ENCODE measurements around the gene KDM4F.

DNA sequence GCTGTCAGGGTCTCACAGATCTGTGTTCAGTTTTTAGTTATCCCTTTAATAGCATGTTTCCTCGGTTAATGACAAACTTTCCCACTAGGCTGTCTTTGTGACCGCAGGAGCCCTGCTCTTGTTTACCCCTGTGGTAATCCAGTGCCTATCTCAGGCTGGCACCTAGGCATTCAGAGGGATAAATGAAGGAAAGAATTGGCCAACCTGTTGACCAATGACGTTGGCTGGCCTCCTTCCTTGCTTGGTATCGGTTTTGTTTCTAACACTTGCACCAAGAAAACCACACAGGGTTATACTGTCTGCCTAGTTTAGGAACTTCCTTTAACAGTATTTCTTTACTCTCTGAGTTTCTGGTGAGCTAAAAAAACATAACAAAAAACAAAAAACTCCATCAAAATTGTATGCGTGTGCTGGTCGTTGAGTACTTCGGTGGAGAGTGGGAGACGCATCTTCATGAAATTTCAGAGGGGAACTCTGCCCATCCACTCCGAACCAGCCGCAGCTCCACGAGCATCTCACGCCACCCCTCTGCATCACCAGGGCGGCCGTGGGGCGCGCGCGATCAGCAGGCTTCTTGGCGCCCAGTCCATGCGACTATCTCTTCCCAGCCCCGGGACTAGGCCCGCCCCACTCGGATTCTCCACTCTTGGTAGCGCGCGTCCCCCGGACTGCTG, 39.9 kb downstream of the KDM4F start:
- TF ChIP-seq, protein P1, sequence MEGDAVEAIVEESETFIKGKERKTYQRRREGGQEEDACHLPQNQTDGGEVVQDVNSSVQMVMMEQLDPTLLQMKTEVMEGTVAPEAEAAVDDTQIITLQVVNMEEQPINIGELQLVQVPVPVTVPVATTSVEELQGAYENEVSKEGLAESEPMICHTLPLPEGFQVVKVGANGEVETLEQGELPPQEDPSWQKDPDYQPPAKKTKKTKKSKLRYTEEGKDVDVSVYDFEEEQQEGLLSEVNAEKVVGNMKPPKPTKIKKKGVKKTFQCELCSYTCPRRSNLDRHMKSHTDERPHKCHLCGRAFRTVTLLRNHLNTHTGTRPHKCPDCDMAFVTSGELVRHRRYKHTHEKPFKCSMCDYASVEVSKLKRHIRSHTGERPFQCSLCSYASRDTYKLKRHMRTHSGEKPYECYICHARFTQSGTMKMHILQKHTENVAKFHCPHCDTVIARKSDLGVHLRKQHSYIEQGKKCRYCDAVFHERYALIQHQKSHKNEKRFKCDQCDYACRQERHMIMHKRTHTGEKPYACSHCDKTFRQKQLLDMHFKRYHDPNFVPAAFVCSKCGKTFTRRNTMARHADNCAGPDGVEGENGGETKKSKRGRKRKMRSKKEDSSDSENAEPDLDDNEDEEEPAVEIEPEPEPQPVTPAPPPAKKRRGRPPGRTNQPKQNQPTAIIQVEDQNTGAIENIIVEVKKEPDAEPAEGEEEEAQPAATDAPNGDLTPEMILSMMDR (IDR thresholded peaks at IDR 0.05) = no peak
- TF ChIP-seq POLR2AphosphoS5 (IDR thresholded peaks at IDR 0.05) = no peak
- TF ChIP-seq POLR2A (IDR thresholded peaks at IDR 0.05) = no peak
- TF ChIP-seq EP300 (IDR thresholded peaks at IDR 0.05) = no peak
